ENCODE data around the gene CADPS.

The CADPS gene

GRCh38 chr3:62682826-62683225, 192.4 kb downstream of the CADPS start:
- DNase-seq = no peak

GRCh38 chr3:62679988-62680387, 195.2 kb downstream of the CADPS start:
- Histone ChIP-seq H3K9me3 (ENCODE audit: severe bottlenecking) (no peaks in the 10 kb centered on the region), H3K27ac (no peak overlapping the region), H3K36me3 (no peaks in the 10 kb centered on the region; the same call in 1 of the 2 replicates), H3K4me3 (ENCODE audit: low read depth, low read length) (no peak overlapping the region), H3K27me3 (ENCODE audit: insufficient read depth, low read depth, severe bottlenecking) (no peaks in the 10 kb centered on the region)
- DNase-seq = no peak
- TF ChIP-seq CTCF (IDR thresholded peaks at IDR 0.05; ENCODE audit: low read depth, low read length) = no peak

More at GRCh38 chr3:62682826-62683225, 192.4 kb downstream of the CADPS start:
- Histone ChIP-seq H3K27ac (no peak overlapping the region), H3K9me3 (ENCODE audit: severe bottlenecking) (no peaks in the 10 kb centered on the region), H3K27me3 (ENCODE audit: insufficient read depth, low read depth, severe bottlenecking) (no peaks in the 10 kb centered on the region), H3K4me3 (ENCODE audit: low read depth, low read length) (no peak overlapping the region), H3K36me3 (no peaks in the 10 kb centered on the region; the same call in 1 of the 2 replicates)
- no peak for TF ChIP-seq CTCF (IDR thresholded peaks at IDR 0.05; ENCODE audit: low read depth, low read length)

GRCh38 chr3:62678841-62679240, 196.4 kb downstream of the CADPS start:
- no peak for DNase-seq
- H3K4me3 ChIP-seq (ENCODE audit: low read depth, low read length) = no peak overlapping the region
- no peak for TF ChIP-seq CTCF (IDR thresholded peaks at IDR 0.05; ENCODE audit: low read depth, low read length)
- no peaks in the 10 kb centered on the region; the same call in 1 of the 2 replicates for H3K36me3 ChIP-seq
- no peaks in the 10 kb centered on the region for H3K27me3 ChIP-seq (ENCODE audit: insufficient read depth, low read depth, severe bottlenecking)
- H3K9me3 ChIP-seq (ENCODE audit: severe bottlenecking) = no peaks in the 10 kb centered on the region
- no peak overlapping the region for H3K27ac ChIP-seq

- Histone ChIP-seq H3K9me3 (ENCODE audit: severe bottlenecking) (no peaks in the 10 kb centered on the region), H3K36me3 (no peaks in the 10 kb centered on the region; the same call in 1 of the 2 replicates), H3K27me3 (ENCODE audit: insufficient read depth, low read depth, severe bottlenecking) (no peaks in the 10 kb centered on the region), H3K27ac (peak overlapping the region; percentile 71; the same call in 1 of the 2 replicates), H3K4me3 (ENCODE audit: low read depth, low read length) (no peak overlapping the region)
- TF ChIP-seq CTCF (IDR thresholded peaks at IDR 0.05; ENCODE audit: low read depth, low read length) = no peak
- no peak for DNase-seq
These were observed 197.3 kb downstream of the CADPS start for GRCh38 chr3:62677926-62678325.

- Histone ChIP-seq H3K27ac (peak overlapping the region; percentile 71), H3K36me3 (no peaks in the 10 kb centered on the region; the same call in 1 of the 2 replicates), H3K27me3 (ENCODE audit: insufficient read depth, low read depth, severe bottlenecking) (no peaks in the 10 kb centered on the region), H3K9me3 (ENCODE audit: severe bottlenecking) (no peaks in the 10 kb centered on the region), H3K4me3 (ENCODE audit: low read depth, low read length) (no peak overlapping the region)
- DNase-seq = no peak
- TF ChIP-seq CTCF (IDR thresholded peaks at IDR 0.05; ENCODE audit: low read depth, low read length) = no peak
These were observed 198.4 kb downstream of the CADPS start for GRCh38 chr3:62676689-62677271.

GRCh38 chr3:62675492-62675891, 199.7 kb downstream of the CADPS start:
- Histone ChIP-seq H3K4me3 (ENCODE audit: low read depth, low read length) (no peak overlapping the region), H3K27ac (peak overlapping the region; percentile 71), H3K36me3 (no peaks in the 10 kb centered on the region; the same call in 1 of the 2 replicates), H3K27me3 (ENCODE audit: insufficient read depth, low read depth, severe bottlenecking) (no peaks in the 10 kb centered on the region), H3K9me3 (ENCODE audit: severe bottlenecking) (no peaks in the 10 kb centered on the region)
- no peak for DNase-seq
- no peak for TF ChIP-seq CTCF (IDR thresholded peaks at IDR 0.05; ENCODE audit: low read depth, low read length)

Measured in WERI-Rb-1 (cell line).